Bronchial epithelial cell (primary cell): ENCODE measurements around the gene RNF224. TPM values are rescaled to one million over a fixed set of nuclear protein-coding genes. Genes with fewer than 3 reads are reported as not detected.
A peak's percentile ranks its signal among the peaks of the same experiment; 100 is the strongest.

ENCODE experiments used
- DNase-seq: peaks from one replicate; pipeline ENCODE4 v3.0.0-alpha.2; 2010; ENCODE audit warnings: low read depth
- FAIRE-seq: peaks from 2 replicates; lab custom pipeline; 2011; peaks lifted over from hg19 to GRCh38; lab: Jason Lieb, UNC
- H3K27me3 ChIP-seq: 2 replicates; pipeline ENCODE4 v1.5.1; 2011; ENCODE audit warnings: low read length; ENCODE audit not compliant: control insufficient read depth, insufficient read depth
- H3K36me3 ChIP-seq: 2 replicates; pipeline ENCODE4 v1.5.1; 2011; ENCODE audit warnings: low read length; ENCODE audit not compliant: control insufficient read depth, insufficient read depth
- H3K4me3 ChIP-seq: 2 replicates; pipeline ENCODE4 v1.5.1; 2011; ENCODE audit warnings: mild to moderate bottlenecking, low read depth, low read length, control low read depth
- CTCF ChIP-seq: IDR thresholded peaks from 2 replicates; pipeline ENCODE4 v1.5.1; 2011; ENCODE audit warnings: mild to moderate bottlenecking, moderate library complexity, low read length, control low read depth, inconsistent platforms; ENCODE audit not compliant: insufficient read depth, severe bottlenecking
- total RNA-seq: library from RNA; depleted of rRNA; stranded (reverse); fragments of >200 nt; gene quantifications from 2 replicates; pipeline ENCODE4 v1.2.1, GENCODE V29; 2014

RNF224 gene
- total RNA-seq, 1 donor from 2014 or later, result under 0.01 TPM

GRCh38 chr9:137217276-137218211 lies 9.8 kb upstream of the RNF224 start:
- no peaks in the 10 kb centered on the region for H3K27me3 ChIP-seq
- H3K36me3 ChIP-seq, result peaks cover 6% of the 10 kb centered on the region
- DNase-seq (peak; percentile 59), FAIRE-seq (peak; percentile 55)
- TF ChIP-seq CTCF, result peak; percentile 10
- H3K4me3 ChIP-seq, result peak overlapping the region; percentile 31

- H3K36me3 ChIP-seq, result peaks cover 6% of the 10 kb centered on the region
- FAIRE-seq (no peak), DNase-seq (no peak)
- H3K27me3 ChIP-seq, result no peaks in the 10 kb centered on the region
- H3K4me3 ChIP-seq, result no peak overlapping the region
- no peak for TF ChIP-seq CTCF
These were observed 9.0 kb upstream of the RNF224 start for GRCh38 chr9:137218212-137218753.

GRCh38 chr9:137218754-137219271 lies 8.5 kb upstream of the RNF224 start:
- DNase-seq (peak; percentile 42), FAIRE-seq (no peak)
- H3K36me3 ChIP-seq, result peaks cover 4% of the 10 kb centered on the region
- no peaks in the 10 kb centered on the region for H3K27me3 ChIP-seq
- no peak overlapping the region for H3K4me3 ChIP-seq
- TF ChIP-seq CTCF, result no peak

GRCh38 chr9:137219757-137220316 lies 7.5 kb upstream of the RNF224 start:
- DNase-seq (no peak), FAIRE-seq (no peak)
- H3K27me3 ChIP-seq, result no peaks in the 10 kb centered on the region
- no peak overlapping the region for H3K4me3 ChIP-seq
- TF ChIP-seq CTCF, result no peak
- H3K36me3 ChIP-seq, result peaks cover 4% of the 10 kb centered on the region

GRCh38 chr9:137220317-137221094 lies 6.8 kb upstream of the RNF224 start:
- FAIRE-seq, result no peak
- H3K4me3 ChIP-seq, result no peak overlapping the region

More at GRCh38 chr9:137220317-137221094, 6.8 kb upstream of the RNF224 start:
- Histone ChIP-seq H3K27me3 (no peaks in the 10 kb centered on the region), H3K36me3 (peaks cover 4% of the 10 kb centered on the region)
- DNase-seq, result no peak
- TF ChIP-seq CTCF, result no peak
